ENCODE data around the gene GAL3ST3. TPM values are rescaled to one million over a fixed set of nuclear protein-coding genes. Genes with fewer than 3 reads are reported as not detected.

GAL3ST3 gene
- total and polyA plus RNA-seq, 8 donors = 0.09 to 0.63 (median 0.20) TPM; not detected in 3

- peaks cover 8 to 31% of the 10 kb centered on the region in 2 donors for H3K4me1 ChIP-seq
- no peak for ATAC-seq
- intact Hi-C loops (cut with DNase I) = no loop called here
These were observed 24.7 kb upstream of the GAL3ST3 start for GRCh38 chr11:66073669-66074068.

GRCh38 chr11:66072518-66072917 is 23.6 kb upstream of the GAL3ST3 start:
- DNase-seq (no peak), ATAC-seq (no peak)
- H3K27me3 ChIP-seq = no peaks in the 10 kb centered on the region
- H3K27ac ChIP-seq = no peak overlapping the region
- intact Hi-C loops (cut with DNase I) = no loop called here
- no peaks in the 10 kb centered on the region for H3K9me3 ChIP-seq
- TF ChIP-seq, protein P1, sequence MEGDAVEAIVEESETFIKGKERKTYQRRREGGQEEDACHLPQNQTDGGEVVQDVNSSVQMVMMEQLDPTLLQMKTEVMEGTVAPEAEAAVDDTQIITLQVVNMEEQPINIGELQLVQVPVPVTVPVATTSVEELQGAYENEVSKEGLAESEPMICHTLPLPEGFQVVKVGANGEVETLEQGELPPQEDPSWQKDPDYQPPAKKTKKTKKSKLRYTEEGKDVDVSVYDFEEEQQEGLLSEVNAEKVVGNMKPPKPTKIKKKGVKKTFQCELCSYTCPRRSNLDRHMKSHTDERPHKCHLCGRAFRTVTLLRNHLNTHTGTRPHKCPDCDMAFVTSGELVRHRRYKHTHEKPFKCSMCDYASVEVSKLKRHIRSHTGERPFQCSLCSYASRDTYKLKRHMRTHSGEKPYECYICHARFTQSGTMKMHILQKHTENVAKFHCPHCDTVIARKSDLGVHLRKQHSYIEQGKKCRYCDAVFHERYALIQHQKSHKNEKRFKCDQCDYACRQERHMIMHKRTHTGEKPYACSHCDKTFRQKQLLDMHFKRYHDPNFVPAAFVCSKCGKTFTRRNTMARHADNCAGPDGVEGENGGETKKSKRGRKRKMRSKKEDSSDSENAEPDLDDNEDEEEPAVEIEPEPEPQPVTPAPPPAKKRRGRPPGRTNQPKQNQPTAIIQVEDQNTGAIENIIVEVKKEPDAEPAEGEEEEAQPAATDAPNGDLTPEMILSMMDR (IDR thresholded peaks at IDR 0.05) = no peak
- H3K4me1 ChIP-seq = peaks cover 14 to 43% of the 10 kb centered on the region in 2 donors
- no peak overlapping the region for H3K4me3 ChIP-seq
- H3K36me3 ChIP-seq = peaks cover 0 to 26% of the 10 kb centered on the region in 2 donors

More at GRCh38 chr11:66073669-66074068, 24.7 kb upstream of the GAL3ST3 start:
- Histone ChIP-seq H3K27me3 (no peaks in the 10 kb centered on the region), H3K36me3 (peaks cover 0 to 15% of the 10 kb centered on the region in 2 donors), H3K27ac (no peak overlapping the region), H3K9me3 (no peaks in the 10 kb centered on the region), H3K4me3 (no peak overlapping the region)
- DNase-seq = no peak
- TF ChIP-seq, protein P1 (IDR thresholded peaks at IDR 0.05) = no peak

- intact Hi-C loops (cut with DNase I) = no loop called here
- peak overlapping the region in 1 of 2 donors; percentile 94 for H3K4me3 ChIP-seq
- no peak for DNase-seq
- peaks cover 0 to 30% of the 10 kb centered on the region in 2 donors for H3K36me3 ChIP-seq
- TF ChIP-seq, protein P1 (IDR thresholded peaks at IDR 0.05) = no peak
- peaks cover 14 to 46% of the 10 kb centered on the region in 2 donors for H3K4me1 ChIP-seq
- peak overlapping the region in 1 of 2 donors; percentile 97 for H3K27ac ChIP-seq
- no peak for ATAC-seq
- H3K9me3 ChIP-seq = no peaks in the 10 kb centered on the region
- H3K27me3 ChIP-seq = no peaks in the 10 kb centered on the region
These were observed 23.1 kb upstream of the GAL3ST3 start for GRCh38 chr11:66072081-66072480.

- peaks cover 0 to 32% of the 10 kb centered on the region in 2 donors for H3K36me3 ChIP-seq
- no peaks in the 10 kb centered on the region for H3K9me3 ChIP-seq
- peak overlapping the region; percentile 86 to 97 for H3K27ac ChIP-seq
- H3K4me1 ChIP-seq = peaks cover 14 to 46% of the 10 kb centered on the region in 2 donors
- intact Hi-C loops (cut with DNase I) = no loop called here
- peak overlapping the region; percentile 86 to 94 for H3K4me3 ChIP-seq
- TF ChIP-seq, protein P1 (IDR thresholded peaks at IDR 0.05) = no peak
- ATAC-seq (no peak), DNase-seq (no peak)
- no peaks in the 10 kb centered on the region for H3K27me3 ChIP-seq
These were observed 22.4 kb upstream of the GAL3ST3 start for GRCh38 chr11:66071381-66071801.

- Histone ChIP-seq H3K9me3 (no peaks in the 10 kb centered on the region), H3K36me3 (peaks cover 0 to 32% of the 10 kb centered on the region in 2 donors), H3K27ac (peak overlapping the region; percentile 86 to 97), H3K27me3 (no peaks in the 10 kb centered on the region), H3K4me3 (peak overlapping the region; percentile 86 to 94), H3K4me1 (peaks cover 14 to 50% of the 10 kb centered on the region in 2 donors)
- DNase-seq (peak; percentile 20 to 89 (median 44)), ATAC-seq (peak; percentile 27)
- intact Hi-C loops (cut with DNase I) = no loop called here
- TF ChIP-seq, protein P1 (IDR thresholded peaks at IDR 0.05) = no peak
These were observed 21.8 kb upstream of the GAL3ST3 start for GRCh38 chr11:66070604-66071380.
